A549 (cell line): ENCODE data around the gene GPR146.

Experiments
- EP300 ChIP-seq, 2 experiments: fragments of >200 bp; sonication (Bioruptor Twin); formaldehyde crosslinking; IDR thresholded peaks; 2 replicates in 1 of 2; 3 replicates in 1 of 2; pipeline ENCODE4 v1.6.1; 2016 to 2017
- ESRRA ChIP-seq: fragments of 150-350 bp; IDR thresholded peaks from 2 replicates; pipeline ENCODE4 v1.6.1; 2014; ENCODE audit warnings: mild to moderate bottlenecking, low read length, borderline replicate concordance
- POLR2A ChIP-seq: IDR thresholded peaks from 2 replicates; pipeline ENCODE4 v1.6.1; 2012; ENCODE audit warnings: mild to moderate bottlenecking, low read length
- RCOR1 ChIP-seq: fragments of 150-350 bp; IDR thresholded peaks from 2 replicates; pipeline ENCODE4 v1.6.1; 2014; ENCODE audit warnings: antibody characterized with exemption, low read length, low read depth
- TF ChIP-seq, protein P1 (sequence below): fragments of >200 bp; sonication (Bioruptor Twin); formaldehyde crosslinking; IDR thresholded peaks from 3 replicates; pipeline ENCODE4 v1.5.1; 2016
- TF ChIP-seq, protein P2 (sequence below): fragments of >200 bp; sonication (Bioruptor Twin); formaldehyde crosslinking; IDR thresholded peaks from 2 replicates; pipeline ENCODE4 v1.6.1; 2016
- TF ChIP-seq, protein P3 (sequence below): fragments of 200-600 bp; sonication (generic); IDR thresholded peaks from 2 replicates; pipeline ENCODE4 v1.6.1; 2016; ENCODE audit warnings: antibody characterized with exemption, mild to moderate bottlenecking, moderate library complexity

- TF ChIP-seq, protein P1, sequence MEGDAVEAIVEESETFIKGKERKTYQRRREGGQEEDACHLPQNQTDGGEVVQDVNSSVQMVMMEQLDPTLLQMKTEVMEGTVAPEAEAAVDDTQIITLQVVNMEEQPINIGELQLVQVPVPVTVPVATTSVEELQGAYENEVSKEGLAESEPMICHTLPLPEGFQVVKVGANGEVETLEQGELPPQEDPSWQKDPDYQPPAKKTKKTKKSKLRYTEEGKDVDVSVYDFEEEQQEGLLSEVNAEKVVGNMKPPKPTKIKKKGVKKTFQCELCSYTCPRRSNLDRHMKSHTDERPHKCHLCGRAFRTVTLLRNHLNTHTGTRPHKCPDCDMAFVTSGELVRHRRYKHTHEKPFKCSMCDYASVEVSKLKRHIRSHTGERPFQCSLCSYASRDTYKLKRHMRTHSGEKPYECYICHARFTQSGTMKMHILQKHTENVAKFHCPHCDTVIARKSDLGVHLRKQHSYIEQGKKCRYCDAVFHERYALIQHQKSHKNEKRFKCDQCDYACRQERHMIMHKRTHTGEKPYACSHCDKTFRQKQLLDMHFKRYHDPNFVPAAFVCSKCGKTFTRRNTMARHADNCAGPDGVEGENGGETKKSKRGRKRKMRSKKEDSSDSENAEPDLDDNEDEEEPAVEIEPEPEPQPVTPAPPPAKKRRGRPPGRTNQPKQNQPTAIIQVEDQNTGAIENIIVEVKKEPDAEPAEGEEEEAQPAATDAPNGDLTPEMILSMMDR: no peak
- TF ChIP-seq ESRRA (no peak), RCOR1 (no peak), EP300 (IDR thresholded peaks at IDR 0.05) (no peak), POLR2A (no peak)
- TF ChIP-seq, protein P2, sequence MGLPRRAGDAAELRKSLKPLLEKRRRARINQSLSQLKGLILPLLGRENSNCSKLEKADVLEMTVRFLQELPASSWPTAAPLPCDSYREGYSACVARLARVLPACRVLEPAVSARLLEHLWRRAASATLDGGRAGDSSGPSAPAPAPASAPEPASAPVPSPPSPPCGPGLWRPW: no peak
- TF ChIP-seq, protein P3, sequence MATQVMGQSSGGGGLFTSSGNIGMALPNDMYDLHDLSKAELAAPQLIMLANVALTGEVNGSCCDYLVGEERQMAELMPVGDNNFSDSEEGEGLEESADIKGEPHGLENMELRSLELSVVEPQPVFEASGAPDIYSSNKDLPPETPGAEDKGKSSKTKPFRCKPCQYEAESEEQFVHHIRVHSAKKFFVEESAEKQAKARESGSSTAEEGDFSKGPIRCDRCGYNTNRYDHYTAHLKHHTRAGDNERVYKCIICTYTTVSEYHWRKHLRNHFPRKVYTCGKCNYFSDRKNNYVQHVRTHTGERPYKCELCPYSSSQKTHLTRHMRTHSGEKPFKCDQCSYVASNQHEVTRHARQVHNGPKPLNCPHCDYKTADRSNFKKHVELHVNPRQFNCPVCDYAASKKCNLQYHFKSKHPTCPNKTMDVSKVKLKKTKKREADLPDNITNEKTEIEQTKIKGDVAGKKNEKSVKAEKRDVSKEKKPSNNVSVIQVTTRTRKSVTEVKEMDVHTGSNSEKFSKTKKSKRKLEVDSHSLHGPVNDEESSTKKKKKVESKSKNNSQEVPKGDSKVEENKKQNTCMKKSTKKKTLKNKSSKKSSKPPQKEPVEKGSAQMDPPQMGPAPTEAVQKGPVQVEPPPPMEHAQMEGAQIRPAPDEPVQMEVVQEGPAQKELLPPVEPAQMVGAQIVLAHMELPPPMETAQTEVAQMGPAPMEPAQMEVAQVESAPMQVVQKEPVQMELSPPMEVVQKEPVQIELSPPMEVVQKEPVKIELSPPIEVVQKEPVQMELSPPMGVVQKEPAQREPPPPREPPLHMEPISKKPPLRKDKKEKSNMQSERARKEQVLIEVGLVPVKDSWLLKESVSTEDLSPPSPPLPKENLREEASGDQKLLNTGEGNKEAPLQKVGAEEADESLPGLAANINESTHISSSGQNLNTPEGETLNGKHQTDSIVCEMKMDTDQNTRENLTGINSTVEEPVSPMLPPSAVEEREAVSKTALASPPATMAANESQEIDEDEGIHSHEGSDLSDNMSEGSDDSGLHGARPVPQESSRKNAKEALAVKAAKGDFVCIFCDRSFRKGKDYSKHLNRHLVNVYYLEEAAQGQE: no peak
These were observed 40.1 kb upstream of the GPR146 start for GRCh38 chr7:1004018-1004852.
